HepG2 (cell line): ENCODE results near the gene ZNF23. TPM values are rescaled to one million over a fixed set of nuclear protein-coding genes. Genes with fewer than 3 reads are reported as not detected.

Source experiments
- ATAC-seq: fragments of 200-7000 bp; cut with Tn5 transposase; 3 replicates; pipeline ENCODE4 v1.9.1; 2020; ENCODE audit warnings: mild to moderate bottlenecking, moderate library complexity
- BruUV-seq: library from RNA; stranded (reverse); fragments of 400-500 nt; replicated peaks from 2 replicates; lab custom pipeline; 2021; lab: Mats Ljungman, UMichigan
- CTCF ChIA-PET: fragments of 300-600 bp; formaldehyde crosslinking; extraction: SDS; loops from one replicate; lab custom pipeline; 2021; ENCODE audit warnings: low total read pairs, inconsistent platforms, low intra/inter-chr PET ratio; lab: Yijun Ruan, JAX
- POLR2A ChIA-PET: fragments of 350-600 bp; sonication (Branson Sonifier 250); formaldehyde crosslinking; loops from one replicate; lab custom pipeline; 2020; ENCODE audit warnings: antibody characterized with exemption, inconsistent platforms; lab: Yijun Ruan, JAX
- DNase-seq: peaks from one replicate; pipeline ENCODE4 v3.0.0-alpha.2; 2015; ENCODE audit warnings: low spot score
- FAIRE-seq: peaks from 3 replicates; lab custom pipeline; 2011; peaks lifted over from hg19 to GRCh38; lab: Jason Lieb, UNC
- H2AFZ ChIP-seq: one replicate; pipeline ENCODE4 v1.6.1; 2011; ENCODE audit warnings: low read length, inconsistent platforms
- H3K27ac ChIP-seq: fragments of 300-600 bp; 3 replicates; pipeline ENCODE4 v1.8.0; 2011; ENCODE audit warnings: mixed run types, mild to moderate bottlenecking, mixed read lengths, low read length, inconsistent platforms; ENCODE audit not compliant: insufficient read depth; ENCODE audit errors: extremely low read length
- H3K27me3 ChIP-seq, 2 experiments: fragments of 200-600 bp in 1 of 2; 2 replicates in 1 of 2; 3 replicates in 1 of 2; pipeline versions ENCODE4 v1.6.0 to v1.8.0; 2011; ENCODE audit warnings: low read length in 2 of 2, mild to moderate bottlenecking in 2 of 2, moderate library complexity in 2 of 2, inconsistent platforms in 1 of 2; ENCODE audit not compliant: insufficient read depth in 2 of 2, control insufficient read depth in 1 of 2
- H3K36me3 ChIP-seq, 2 experiments: fragments of 200-600 bp in 1 of 2; replicated peaks in 1 of 2; 2 replicates in 1 of 2; 3 replicates in 1 of 2; pipeline versions ENCODE4 v1.5.1 to v1.8.0; 2011; ENCODE audit warnings: low read length in 2 of 2, inconsistent platforms in 1 of 2; ENCODE audit not compliant: insufficient read depth in 2 of 2, control insufficient read depth in 1 of 2
- H3K4me1 ChIP-seq: 2 replicates; pipeline ENCODE4 v1.5.1; 2012; ENCODE audit warnings: low read length, inconsistent platforms; ENCODE audit not compliant: insufficient read depth
- H3K4me2 ChIP-seq: 2 replicates; pipeline ENCODE4 v1.6.0; 2011; ENCODE audit warnings: low read depth, low read length, inconsistent platforms
- H3K4me3 ChIP-seq, 3 experiments: fragments of 200-600 bp in 1 of 3; sonication (generic), shearing (Covaris generic) in 1 of 3; replicated peaks in 1 of 3; 2 replicates each; pipeline ENCODE4 v1.5.1; 2011 to 2016; ENCODE audit warnings: low read length in 3 of 3, inconsistent platforms in 2 of 3, low read depth in 2 of 3, mild to moderate bottlenecking in 2 of 3, control low read depth in 1 of 3, mixed read lengths in 1 of 3; ENCODE audit not compliant: insufficient read depth in 1 of 3
- H3K79me2 ChIP-seq: one replicate; pipeline ENCODE4 v1.6.1; 2011; ENCODE audit warnings: low read length, inconsistent platforms; ENCODE audit not compliant: insufficient read depth
- H3K9ac ChIP-seq: 2 replicates; pipeline ENCODE4 v1.6.0; 2011; ENCODE audit warnings: mild to moderate bottlenecking, low read depth, low read length, inconsistent platforms; ENCODE audit not compliant: insufficient read depth
- H3K9me3 ChIP-seq: 2 replicates; pipeline ENCODE4 v1.5.1; 2012; ENCODE audit warnings: mild to moderate bottlenecking, low read length
- H4K20me1 ChIP-seq: 2 replicates; pipeline ENCODE4 v1.6.0; 2011; ENCODE audit warnings: inconsistent platforms, mild to moderate bottlenecking, low read length, moderate library complexity; ENCODE audit not compliant: insufficient read depth
- CREB1 ChIP-seq, 2 experiments: fragments of 450-650 bp in 1 of 2; IDR thresholded peaks; 2 replicates each; pipeline ENCODE4 v1.6.1; 2016 to 2017; ENCODE audit warnings: control low read depth in 1 of 2, mild to moderate bottlenecking in 1 of 2, missing compliant biosample characterization in 1 of 2, missing genetic modification characterization in 1 of 2
- JARID2 ChIP-seq: sonication (generic); formaldehyde crosslinking; IDR thresholded peaks from 2 replicates; pipeline ENCODE4 v1.8.1; 2023; ENCODE audit warnings: missing genetic modification reagents, inconsistent platforms; ENCODE audit not compliant: insufficient replicate concordance
- MAFF ChIP-seq: IDR thresholded peaks from 2 replicates; pipeline ENCODE4 v1.6.1; 2011; ENCODE audit warnings: low read depth, low read length, improper control_type of control experiment
- MYNN ChIP-seq: sonication (generic); formaldehyde crosslinking; IDR thresholded peaks from 2 replicates; pipeline ENCODE4 v1.4.0; 2020; ENCODE audit warnings: mild to moderate bottlenecking, low read depth, missing genetic modification reagents
- PRMT3 ChIP-seq: sonication (generic); formaldehyde crosslinking; IDR thresholded peaks from 2 replicates; pipeline ENCODE4 v1.8.1; 2022; ENCODE audit warnings: low read depth, mild to moderate bottlenecking, moderate library complexity, missing genetic modification reagents, borderline replicate concordance
- RERE ChIP-seq: IDR thresholded peaks from 2 replicates; pipeline ENCODE4 v1.6.1; 2016; ENCODE audit warnings: low read depth, missing genetic modification reagents, missing compliant biosample characterization
- SSRP1 ChIP-seq: IDR thresholded peaks from 2 replicates; pipeline ENCODE4 v1.6.1; 2016; ENCODE audit warnings: control low read depth
- ZC3H4 ChIP-seq: sonication (generic); formaldehyde crosslinking; IDR thresholded peaks from 2 replicates; pipeline ENCODE4 v1.4.0; 2020; ENCODE audit warnings: missing genetic modification reagents, borderline replicate concordance
- ZNF484 ChIP-seq: sonication (generic); formaldehyde crosslinking; IDR thresholded peaks from 2 replicates; pipeline ENCODE4 v1.5.1; 2020; ENCODE audit warnings: mild to moderate bottlenecking, low read depth, missing genetic modification reagents, borderline replicate concordance
- ZNF563 ChIP-seq: sonication (generic); formaldehyde crosslinking; IDR thresholded peaks from 2 replicates; pipeline ENCODE4 v1.8.0; 2022; ENCODE audit warnings: mild to moderate bottlenecking, moderate library complexity, missing genetic modification reagents
- ZNF619 ChIP-seq: sonication (generic); formaldehyde crosslinking; IDR thresholded peaks from 2 replicates; pipeline ENCODE4 v1.4.0; 2020; ENCODE audit warnings: mild to moderate bottlenecking, missing genetic modification reagents
- ZNF772 ChIP-seq: sonication (generic); formaldehyde crosslinking; IDR thresholded peaks from 2 replicates; pipeline ENCODE4 v1.5.0; 2020; ENCODE audit warnings: mild to moderate bottlenecking, missing genetic modification reagents
- ZNF773 ChIP-seq: sonication (generic); formaldehyde crosslinking; IDR thresholded peaks from 2 replicates; pipeline ENCODE4 v1.4.0; 2020; ENCODE audit warnings: missing genetic modification reagents, borderline replicate concordance
- WGBS: methylation state at CpG from one replicate; pipeline ENCODE4 v1.1.6; 2017; ENCODE audit warnings: low lambda C conversion rate; 5-methylcytosine and 5-hydroxymethylcytosine counted together
- in situ Hi-C: cut with HindIII; loops from 2 replicates; pipeline ENCODE4 v1.10.0; 2017; ENCODE audit warnings: low pct_unique_long_range_greater_than_20kb; ENCODE audit not compliant: extremely low pct_ligation_motif_present
- intact Hi-C: fragments of 100-400 bp; cut with micrococcal nuclease; formaldehyde crosslinking; loops from one replicate; pipeline ENCODE4 v1.10.0; 2022; ENCODE audit not compliant: unreplicated experiment
- polyA plus RNA-seq, 8 experiments: library from polyadenylated mRNA; depleted of rRNA in 3 of 8; stranded (reverse) in 7 of 8; unstranded in 1 of 8; fragments of >200 nt; fragmentation: Illumina TruSeq in 4 of 8; extraction: Trizol in 4 of 8; gene quantifications; 2 replicates each; pipeline versions ENCODE4 v1.2.1 to v1.2.3, GENCODE V29; 2011 to 2016; ENCODE audit warnings: low read depth in 4 of 8, missing spikeins in 1 of 8, mixed read lengths in 1 of 8; ENCODE audit not compliant: insufficient read depth in 1 of 8
- total RNA-seq, 5 experiments: library from RNA; depleted of rRNA; stranded (reverse); fragments of >200 nt; fragmentation: Illumina TruSeq; extraction: Trizol; gene quantifications; 2 replicates each; pipeline ENCODE4 v1.2.3, GENCODE V29; 2016; ENCODE audit warnings: low read depth in 1 of 5

The ZNF23 gene
- total and polyA plus RNA-seq, 2 of the 13 experiments (the other 11 are each of a cell fraction or from before 2014, with no cell fraction given), result 8.6 to 12.2 TPM

- Histone ChIP-seq H3K9ac (no peak overlapping the region), H3K27ac (no peak overlapping the region), H3K4me3 (no peak overlapping the region)
- CTCF ChIA-PET, result no interaction called here
- TF ChIP-seq MYNN (CRISPR knock-in tag) (no peak), ZNF773 (CRISPR knock-in tag) (no peak), JARID2 (CRISPR knock-in tag) (no peak), RERE (no peak), ZC3H4 (no peak), ZNF484 (no peak), ZNF619 (no peak), CREB1 (IDR thresholded peaks at IDR 0.05) (no peak), CREB1 (CRISPR knock-in tag; IDR thresholded peaks at IDR 0.05) (no peak), SSRP1 (no peak), MAFF (no peak), ZNF563 (CRISPR knock-in tag) (no peak), PRMT3 (no peak), ZNF772 (CRISPR knock-in tag) (no peak)
- TF ChIP-seq, all 625 proteins: peak for 0
- Histone ChIP-seq H3K27me3 (peaks cover 12 to 51% of the 10 kb centered on the region in 2 experiments), H4K20me1 (no peaks in the 10 kb centered on the region), H3K4me2 (no peak overlapping the region), H3K36me3 (no peaks in the 10 kb centered on the region), H2AFZ (no peak overlapping the region), H3K9me3 (no peaks in the 10 kb centered on the region), H3K79me2 (no peaks in the 10 kb centered on the region), H3K4me1 (peaks cover 13% of the 10 kb centered on the region)
- intact Hi-C loops, result no loop called here
- 43% methylated on average over 9 of the region's 9 CpGs for WGBS
- POLR2A ChIA-PET, result no interaction called here
- no TSS peak for BruUV-seq
- no peak for FAIRE-seq
- no peak for ATAC-seq
- in situ Hi-C loops, result no loop called here
- no peak for DNase-seq
Measured at GRCh38 chr16:71431991-71432390, 30.1 kb downstream of the ZNF23 start.
